ENCODE results near the gene ATP6V1F.

GRCh38 chr7:128843938-128844621 lies 18.6 kb upstream of the ATP6V1F start:
- TF ChIP-seq CTCF (IDR thresholded peaks at IDR 0.05; ENCODE audit: insufficient read depth, low read length, poor library complexity, severe bottlenecking): no peak
- no peak for TF ChIP-seq EZH2phosphoT487 (conservative IDR thresholded peaks at IDR 0.05; ENCODE audit: low read length)

Data from SU-DHL-6 (cell line).